C4-2B (cell line): ENCODE measurements around the gene TIGD3.

ENCODE experiments used
- ZFX ChIP-seq: fragments of 450-650 bp; IDR thresholded peaks from 2 replicates; pipeline ENCODE4 v1.6.1; 2017
- TF ChIP-seq, protein P1 (sequence below): fragments of 450-650 bp; conservative IDR thresholded peaks from 2 replicates; pipeline ENCODE4 v1.5.1; 2017; ENCODE audit warnings: mild to moderate bottlenecking

DNA sequence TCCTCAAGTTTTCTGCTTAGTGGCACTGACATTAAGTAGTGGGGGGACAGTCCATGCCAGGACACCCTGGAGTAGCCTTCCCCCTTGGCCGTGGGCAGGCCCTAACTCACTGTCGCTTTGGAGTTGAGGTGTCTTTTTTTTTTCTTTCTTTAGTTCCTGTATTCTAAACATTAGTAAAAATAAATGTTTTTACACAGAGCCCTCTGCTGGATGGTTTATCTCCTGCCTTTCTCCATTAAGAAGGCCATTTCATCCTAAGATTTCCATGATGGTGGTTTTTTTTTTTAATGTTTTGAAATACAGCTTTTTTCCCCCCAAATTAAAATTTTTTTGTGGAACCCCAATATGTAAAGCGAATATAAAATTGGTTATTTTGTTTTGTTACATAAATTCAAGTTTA is 1.8 kb upstream of the TIGD3 start:
- TF ChIP-seq, protein P1, sequence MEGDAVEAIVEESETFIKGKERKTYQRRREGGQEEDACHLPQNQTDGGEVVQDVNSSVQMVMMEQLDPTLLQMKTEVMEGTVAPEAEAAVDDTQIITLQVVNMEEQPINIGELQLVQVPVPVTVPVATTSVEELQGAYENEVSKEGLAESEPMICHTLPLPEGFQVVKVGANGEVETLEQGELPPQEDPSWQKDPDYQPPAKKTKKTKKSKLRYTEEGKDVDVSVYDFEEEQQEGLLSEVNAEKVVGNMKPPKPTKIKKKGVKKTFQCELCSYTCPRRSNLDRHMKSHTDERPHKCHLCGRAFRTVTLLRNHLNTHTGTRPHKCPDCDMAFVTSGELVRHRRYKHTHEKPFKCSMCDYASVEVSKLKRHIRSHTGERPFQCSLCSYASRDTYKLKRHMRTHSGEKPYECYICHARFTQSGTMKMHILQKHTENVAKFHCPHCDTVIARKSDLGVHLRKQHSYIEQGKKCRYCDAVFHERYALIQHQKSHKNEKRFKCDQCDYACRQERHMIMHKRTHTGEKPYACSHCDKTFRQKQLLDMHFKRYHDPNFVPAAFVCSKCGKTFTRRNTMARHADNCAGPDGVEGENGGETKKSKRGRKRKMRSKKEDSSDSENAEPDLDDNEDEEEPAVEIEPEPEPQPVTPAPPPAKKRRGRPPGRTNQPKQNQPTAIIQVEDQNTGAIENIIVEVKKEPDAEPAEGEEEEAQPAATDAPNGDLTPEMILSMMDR: no peak; the same call in 1 of the 2 replicates
- TF ChIP-seq ZFX: no peak
